ENCODE measurements around the gene MRPS2.

Gene MRPS2

DNA sequence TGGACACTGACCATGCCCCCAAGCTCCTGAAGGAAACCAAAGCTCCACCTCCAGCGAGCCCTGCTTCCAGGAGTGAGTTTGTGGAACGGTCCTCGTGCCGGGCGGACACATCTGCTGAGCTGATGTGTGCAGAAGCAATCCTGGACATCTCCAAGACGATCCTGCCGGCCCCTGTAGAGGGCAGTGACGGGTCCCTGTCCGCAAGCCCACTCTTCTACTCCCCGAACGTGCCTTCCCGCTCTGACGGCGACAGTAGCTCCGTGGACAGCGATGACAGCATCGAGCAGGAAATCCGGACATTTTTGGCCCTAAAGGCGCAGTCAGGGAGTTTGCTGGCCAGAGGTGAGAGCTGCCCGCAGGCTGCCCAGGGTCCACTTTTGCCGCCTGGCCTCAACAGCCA, 14.7 kb upstream of the MRPS2 start:
- ChIA-PET POLR2A (no interaction called here), CTCF (interaction anchor here (1.1 kb wide), 1 partner anchor 399 kb away, joined by 3 read pairs; no protein-coding TSS in a partner anchor)
- no peak overlapping the region for H3K4me3 ChIP-seq (ENCODE audit: low read depth, low read length)
- TF ChIP-seq, protein P1, sequence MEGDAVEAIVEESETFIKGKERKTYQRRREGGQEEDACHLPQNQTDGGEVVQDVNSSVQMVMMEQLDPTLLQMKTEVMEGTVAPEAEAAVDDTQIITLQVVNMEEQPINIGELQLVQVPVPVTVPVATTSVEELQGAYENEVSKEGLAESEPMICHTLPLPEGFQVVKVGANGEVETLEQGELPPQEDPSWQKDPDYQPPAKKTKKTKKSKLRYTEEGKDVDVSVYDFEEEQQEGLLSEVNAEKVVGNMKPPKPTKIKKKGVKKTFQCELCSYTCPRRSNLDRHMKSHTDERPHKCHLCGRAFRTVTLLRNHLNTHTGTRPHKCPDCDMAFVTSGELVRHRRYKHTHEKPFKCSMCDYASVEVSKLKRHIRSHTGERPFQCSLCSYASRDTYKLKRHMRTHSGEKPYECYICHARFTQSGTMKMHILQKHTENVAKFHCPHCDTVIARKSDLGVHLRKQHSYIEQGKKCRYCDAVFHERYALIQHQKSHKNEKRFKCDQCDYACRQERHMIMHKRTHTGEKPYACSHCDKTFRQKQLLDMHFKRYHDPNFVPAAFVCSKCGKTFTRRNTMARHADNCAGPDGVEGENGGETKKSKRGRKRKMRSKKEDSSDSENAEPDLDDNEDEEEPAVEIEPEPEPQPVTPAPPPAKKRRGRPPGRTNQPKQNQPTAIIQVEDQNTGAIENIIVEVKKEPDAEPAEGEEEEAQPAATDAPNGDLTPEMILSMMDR (IDR thresholded peaks at IDR 0.05; ENCODE audit: insufficient read depth, low read length, missing control alignments), result no peak
- no peak for DNase-seq (ENCODE audit: low read depth, low spot score)

GRCh38 chr9:135486267-135487065, 14.0 kb upstream of the MRPS2 start:
- DNase-seq (ENCODE audit: low read depth, low spot score), result no peak
- ChIA-PET CTCF (interaction anchor here (1.1 kb wide), 1 partner anchor 400 kb away, joined by 3 read pairs; no protein-coding TSS in a partner anchor), POLR2A (no interaction called here)
- H3K4me3 ChIP-seq (ENCODE audit: low read depth, low read length), result no peak overlapping the region
- TF ChIP-seq, protein P1 (IDR thresholded peaks at IDR 0.05; ENCODE audit: insufficient read depth, low read length, missing control alignments), result no peak

DNA sequence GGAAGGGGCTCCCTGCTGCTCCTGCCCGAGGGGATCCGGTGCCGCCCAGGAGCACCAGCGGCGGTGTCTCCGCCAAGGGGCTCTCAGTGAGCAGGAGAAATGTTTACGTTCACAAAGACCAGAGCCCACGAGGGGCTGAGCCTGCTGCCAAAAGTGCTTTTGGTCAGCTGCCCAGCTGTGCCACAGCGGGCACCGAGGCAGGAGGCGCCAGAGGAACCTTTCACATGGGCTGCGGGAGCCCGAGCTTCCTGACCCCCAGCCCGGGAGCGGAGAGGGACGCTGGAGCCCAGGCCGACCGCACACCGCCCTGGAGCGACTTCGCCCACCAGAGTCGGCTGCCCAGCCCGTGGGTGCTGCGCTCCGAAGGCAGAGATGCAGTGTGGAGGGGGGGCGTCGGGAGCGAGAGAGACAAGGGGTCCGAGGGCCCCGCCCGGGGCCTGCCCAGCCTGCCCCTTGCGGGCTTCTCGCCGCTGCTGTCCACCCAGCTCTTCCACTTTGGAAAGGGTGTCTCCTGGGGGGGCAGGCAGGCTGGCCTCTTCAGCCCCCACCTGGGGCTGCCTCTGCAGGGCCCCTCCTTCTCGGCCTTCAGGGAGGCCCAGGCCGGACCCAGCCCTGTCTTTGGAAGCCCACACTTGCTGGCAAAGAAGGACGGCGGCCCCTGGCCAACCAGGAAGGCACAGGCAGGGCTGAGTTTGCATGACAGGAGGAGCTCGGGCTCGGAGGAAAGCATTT, 13.0 kb upstream of the MRPS2 start:
- TF ChIP-seq, protein P1 (IDR thresholded peaks at IDR 0.05; ENCODE audit: insufficient read depth, low read length, missing control alignments), result no peak
- no peak overlapping the region for H3K4me3 ChIP-seq (ENCODE audit: low read depth, low read length)
- no peak for DNase-seq (ENCODE audit: low read depth, low spot score)
- CTCF ChIA-PET, result interaction anchor here (0.8 to 1.0 kb wide), 2 partner anchors 11 to 17 kb away, joined by 3 read pairs; no protein-coding TSS in a partner anchor
- POLR2A ChIA-PET, result no interaction called here

DNA sequence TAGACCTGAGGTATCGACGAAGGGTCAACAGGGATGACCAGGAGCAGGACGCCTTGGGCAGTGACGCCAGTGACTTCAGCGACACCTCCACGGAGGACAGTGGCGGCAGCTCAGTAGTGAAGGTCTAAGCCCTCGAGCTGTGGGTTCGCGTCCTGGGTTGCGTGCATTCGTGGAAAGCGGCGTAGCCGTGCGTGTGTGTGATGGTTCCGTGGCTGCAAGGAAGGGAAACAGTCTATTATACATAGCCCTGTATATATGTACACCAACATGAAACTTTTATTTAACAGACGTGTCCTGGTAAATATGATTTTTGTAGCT, 12.5 kb upstream of the MRPS2 start:
- no peak for DNase-seq (ENCODE audit: low read depth, low spot score)
- H3K4me3 ChIP-seq (ENCODE audit: low read depth, low read length), result no peak overlapping the region
- ChIA-PET CTCF (interaction anchor here (0.8 to 1.0 kb wide), 2 partner anchors 11 to 17 kb away, joined by 3 read pairs; no protein-coding TSS in a partner anchor), POLR2A (no interaction called here)
- TF ChIP-seq, protein P1 (IDR thresholded peaks at IDR 0.05; ENCODE audit: insufficient read depth, low read length, missing control alignments), result no peak

DNA sequence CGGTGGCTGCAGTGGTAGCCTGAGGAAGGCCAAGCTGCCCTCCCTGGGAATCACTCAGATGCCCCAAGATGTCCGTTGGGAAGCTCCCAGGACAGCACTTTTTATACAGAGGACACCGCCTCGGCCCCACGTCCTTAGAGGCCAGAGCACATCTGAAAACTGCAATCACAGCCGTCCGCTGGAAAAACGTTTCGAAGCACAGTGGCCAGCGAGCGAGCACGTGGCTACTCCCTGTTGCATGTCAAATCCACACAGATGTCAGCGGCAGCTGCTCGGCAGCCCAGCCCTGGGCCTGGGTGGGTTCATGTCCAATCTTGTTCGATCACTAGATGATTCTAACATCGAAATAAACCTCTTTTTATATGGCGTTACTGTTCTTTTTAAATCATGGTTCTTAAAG, 12.0 kb upstream of the MRPS2 start:
- DNase-seq (ENCODE audit: low read depth, low spot score), result no peak
- CTCF ChIA-PET, result interaction anchor here (0.8 to 1.0 kb wide), 2 partner anchors 12 to 16 kb away, joined by 3 read pairs; no protein-coding TSS in a partner anchor
- TF ChIP-seq, protein P1 (IDR thresholded peaks at IDR 0.05; ENCODE audit: insufficient read depth, low read length, missing control alignments), result no peak
- POLR2A ChIA-PET, result no interaction called here
- no peak overlapping the region for H3K4me3 ChIP-seq (ENCODE audit: low read depth, low read length)

DNA sequence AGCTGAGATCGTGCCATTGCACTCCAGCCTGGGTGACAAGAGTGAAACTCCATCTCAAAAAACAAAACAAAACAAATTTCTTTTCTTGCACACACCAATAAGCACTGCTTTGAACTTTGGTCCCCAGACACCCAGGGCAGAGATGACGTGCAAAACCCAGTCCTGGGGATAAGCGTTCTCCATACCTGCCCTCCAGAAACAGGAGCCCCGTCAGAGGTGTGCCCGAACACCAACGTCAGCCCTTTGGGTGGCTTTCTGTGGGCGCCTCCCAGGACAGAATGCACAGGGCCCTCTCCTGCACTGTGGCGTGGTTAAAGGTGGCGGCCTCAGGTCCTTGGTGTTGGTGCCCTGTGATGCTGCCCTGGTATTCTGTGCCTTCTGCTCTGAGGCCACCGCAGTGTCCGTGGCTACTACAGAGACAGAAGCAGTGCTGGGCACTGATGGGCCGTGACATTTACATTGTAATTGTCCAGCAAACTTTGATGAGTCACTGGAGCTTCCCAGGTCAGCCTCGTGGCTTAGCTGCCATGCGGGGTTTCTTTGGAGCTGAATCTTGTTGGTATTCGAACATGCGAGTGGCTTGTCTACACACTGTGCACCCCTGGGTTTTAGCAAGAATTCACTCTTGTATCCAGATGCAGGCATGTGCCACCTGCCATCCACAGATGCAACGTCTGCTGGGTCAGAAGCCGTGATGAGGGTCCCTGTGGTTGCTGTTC, 11.1 kb upstream of the MRPS2 start:
- ChIA-PET CTCF (no interaction called here), POLR2A (no interaction called here)
- no peak for DNase-seq (ENCODE audit: low read depth, low spot score)

More for the DNA sequence above, 11.1 kb upstream of the MRPS2 start:
- TF ChIP-seq, protein P1 (IDR thresholded peaks at IDR 0.05; ENCODE audit: insufficient read depth, low read length, missing control alignments), result no peak
- H3K4me3 ChIP-seq (ENCODE audit: low read depth, low read length), result no peak overlapping the region

All from AG04449 (cell line).